ENCODE data around the gene PIGC.

PIGC gene

DNA sequence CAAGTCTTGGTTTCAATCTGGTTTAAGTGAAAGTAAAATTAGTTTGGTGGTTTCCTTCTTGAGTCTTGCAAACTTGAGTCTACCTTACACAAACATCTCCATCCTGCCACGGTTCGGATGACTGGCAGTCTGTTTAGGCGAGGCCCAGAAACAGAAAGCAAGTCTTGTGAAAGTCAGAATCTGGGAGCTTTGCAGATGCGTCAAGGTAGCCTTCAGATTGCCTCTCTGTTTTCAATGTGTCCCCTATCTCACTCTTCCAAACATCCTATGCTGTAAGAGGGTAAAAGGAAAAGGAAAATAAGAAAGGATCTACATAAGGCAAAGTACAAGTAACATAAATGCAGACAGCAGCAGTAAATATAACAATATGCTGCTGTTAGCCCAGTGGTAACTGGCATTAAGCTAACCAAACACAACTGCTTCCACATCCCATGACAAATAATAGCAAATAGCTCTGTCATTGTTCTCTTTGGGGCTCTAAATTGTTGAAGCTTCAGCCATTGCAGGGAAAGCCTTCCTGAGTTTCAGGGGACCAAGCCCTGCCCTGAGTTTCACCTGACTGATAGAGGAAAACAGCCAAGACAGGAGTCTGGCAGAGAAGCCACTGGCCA is 49.6 kb downstream of the PIGC start:
- no peak for TF ChIP-seq CTCF (IDR thresholded peaks at IDR 0.05; ENCODE audit: low read depth, low read length)
- Histone ChIP-seq H3K36me3 (no peaks in the 10 kb centered on the region), H3K9me3 (no peaks in the 10 kb centered on the region), H3K27me3 (no peaks in the 10 kb centered on the region), H3K4me3 (ENCODE audit: low read depth, low read length) (no peak overlapping the region), H3K4me1 (no peaks in the 10 kb centered on the region)
- no peak for DNase-seq

DNA sequence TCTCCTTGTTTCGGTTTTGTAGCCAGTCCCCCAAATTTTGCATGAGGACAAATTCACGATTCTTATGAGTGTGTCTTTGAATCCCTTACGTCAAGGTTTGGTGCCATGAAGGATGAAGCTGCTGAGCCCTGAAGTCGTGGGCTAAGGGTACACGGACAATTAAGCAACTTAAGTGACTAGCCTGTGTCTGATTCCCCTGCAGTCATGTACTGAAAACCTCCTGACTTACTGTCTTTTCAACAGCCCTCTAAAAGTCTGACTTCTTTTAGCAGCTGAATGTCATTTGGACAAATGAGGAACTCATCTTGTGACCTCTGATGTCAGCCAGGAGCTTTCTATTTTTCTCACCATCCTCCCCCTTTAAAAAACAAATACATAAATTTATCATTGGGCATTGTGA is 50.5 kb downstream of the PIGC start:
- TF ChIP-seq CTCF (IDR thresholded peaks at IDR 0.05; ENCODE audit: low read depth, low read length) = no peak
- H3K4me1 ChIP-seq = no peaks in the 10 kb centered on the region

GRCh38 chr1:172391976-172392375 is 51.9 kb downstream of the PIGC start:
- no peak for DNase-seq
- no peaks in the 10 kb centered on the region for H3K4me1 ChIP-seq
- no peaks in the 10 kb centered on the region for H3K27me3 ChIP-seq
- H3K4me3 ChIP-seq (ENCODE audit: low read depth, low read length) = no peak overlapping the region
- no peak for TF ChIP-seq CTCF (IDR thresholded peaks at IDR 0.05; ENCODE audit: low read depth, low read length)
- no peaks in the 10 kb centered on the region for H3K9me3 ChIP-seq
- no peaks in the 10 kb centered on the region for H3K36me3 ChIP-seq

More for the DNA sequence above, 50.5 kb downstream of the PIGC start:
- no peaks in the 10 kb centered on the region for H3K9me3 ChIP-seq
- no peaks in the 10 kb centered on the region for H3K27me3 ChIP-seq
- no peak for DNase-seq
- H3K4me3 ChIP-seq (ENCODE audit: low read depth, low read length) = no peak overlapping the region
- no peaks in the 10 kb centered on the region for H3K36me3 ChIP-seq
